DND-41 (cell line): ENCODE results near the gene NEK2.

Source experiments
- CTCF ChIP-seq: IDR thresholded peaks from 2 replicates; pipeline ENCODE4 v1.5.1; 2012; ENCODE audit warnings: borderline replicate concordance, low read length, moderate library complexity, mild to moderate bottlenecking; ENCODE audit not compliant: poor library complexity, severe bottlenecking; ENCODE audit errors: extremely low read depth
- EZH2 ChIP-seq: IDR thresholded peaks from 3 replicates; pipeline ENCODE4 v1.6.1; 2012; ENCODE audit warnings: borderline replicate concordance, low read depth, mild to moderate bottlenecking, moderate library complexity, low read length, inconsistent platforms; ENCODE audit not compliant: severe bottlenecking

- TF ChIP-seq CTCF (no peak), EZH2 (no peak)
Observed at GRCh38 chr1:211630236-211631081, 45.0 kb downstream of the NEK2 start.
